IPS-18c (cell line): ENCODE results near the gene M1AP.

Source experiments
- H3K4me3 ChIP-seq: 2 replicates; pipeline ENCODE4 v1.7.0; 2013; ENCODE audit warnings: low read depth, mild to moderate bottlenecking, low read length, moderate library complexity; ENCODE audit not compliant: insufficient read depth
- H3K9me3 ChIP-seq: one replicate; pipeline ENCODE4 v1.6.1; 2013; ENCODE audit warnings: mild to moderate bottlenecking, low read length, moderate library complexity; ENCODE audit not compliant: control insufficient read depth, insufficient read depth

The M1AP gene

GRCh38 chr2:74619651-74620297 is 28.4 kb downstream of the M1AP start:
- Histone ChIP-seq H3K4me3 (no peak overlapping the region), H3K9me3 (no peaks in the 10 kb centered on the region)

- Histone ChIP-seq H3K9me3 (no peaks in the 10 kb centered on the region), H3K4me3 (no peak overlapping the region)
These were observed 29.6 kb downstream of the M1AP start for GRCh38 chr2:74618410-74619083.

- Histone ChIP-seq H3K9me3 (no peaks in the 10 kb centered on the region), H3K4me3 (no peak overlapping the region)
These were observed 31.0 kb downstream of the M1AP start for GRCh38 chr2:74617122-74617521.

GRCh38 chr2:74606927-74607326 is 41.2 kb downstream of the M1AP start:
- Histone ChIP-seq H3K9me3 (no peaks in the 10 kb centered on the region), H3K4me3 (no peak overlapping the region)

- Histone ChIP-seq H3K4me3 (no peak overlapping the region), H3K9me3 (no peaks in the 10 kb centered on the region)
These were observed 44.7 kb downstream of the M1AP start for GRCh38 chr2:74603282-74604000.

GRCh38 chr2:74602586-74603281 is 45.4 kb downstream of the M1AP start:
- no peaks in the 10 kb centered on the region for H3K9me3 ChIP-seq
- no peak overlapping the region for H3K4me3 ChIP-seq

GRCh38 chr2:74599676-74600075 is 48.5 kb downstream of the M1AP start:
- H3K9me3 ChIP-seq = no peaks in the 10 kb centered on the region
- no peak overlapping the region for H3K4me3 ChIP-seq

GRCh38 chr2:74597410-74597809 is 50.7 kb downstream of the M1AP start:
- Histone ChIP-seq H3K4me3 (no peak overlapping the region), H3K9me3 (no peaks in the 10 kb centered on the region)

- H3K9me3 ChIP-seq = no peaks in the 10 kb centered on the region
- H3K4me3 ChIP-seq = no peak overlapping the region
These were observed 51.5 kb downstream of the M1AP start for GRCh38 chr2:74596584-74596983.

GRCh38 chr2:74593826-74594772 is 54.0 kb downstream of the M1AP start:
- no peak overlapping the region for H3K4me3 ChIP-seq
- H3K9me3 ChIP-seq = no peaks in the 10 kb centered on the region

GRCh38 chr2:74588664-74589063 is 59.5 kb downstream of the M1AP start:
- H3K9me3 ChIP-seq = no peaks in the 10 kb centered on the region

GRCh38 chr2:74587664-74588277 is 60.4 kb downstream of the M1AP start:
- H3K4me3 ChIP-seq = no peak overlapping the region

More at GRCh38 chr2:74588664-74589063, 59.5 kb downstream of the M1AP start:
- H3K4me3 ChIP-seq = no peak overlapping the region

GRCh38 chr2:74585406-74586185 is 62.5 kb downstream of the M1AP start:
- Histone ChIP-seq H3K4me3 (no peak overlapping the region), H3K9me3 (no peaks in the 10 kb centered on the region)

More at GRCh38 chr2:74587664-74588277, 60.4 kb downstream of the M1AP start:
- H3K9me3 ChIP-seq = no peaks in the 10 kb centered on the region

- H3K4me3 ChIP-seq = no peak overlapping the region
These were observed 64.0 kb downstream of the M1AP start for GRCh38 chr2:74584088-74584645.

GRCh38 chr2:74583504-74583903 is 64.6 kb downstream of the M1AP start:
- Histone ChIP-seq H3K4me3 (no peak overlapping the region), H3K9me3 (no peaks in the 10 kb centered on the region)

More at GRCh38 chr2:74584088-74584645, 64.0 kb downstream of the M1AP start:
- H3K9me3 ChIP-seq = no peaks in the 10 kb centered on the region
